IPS-18a (cell line): Measurements from ENCODE around the gene CSTF2.

ENCODE experiments used
- H3K27ac ChIP-seq: one replicate; pipeline ENCODE4 v1.5.1; 2013; ENCODE audit warnings: low read length
- H3K27me3 ChIP-seq: one replicate; pipeline ENCODE4 v1.6.1; 2013; ENCODE audit warnings: mild to moderate bottlenecking, low read length; ENCODE audit not compliant: control insufficient read depth, insufficient read depth
- H3K36me3 ChIP-seq: one replicate; pipeline ENCODE4 v1.6.1; 2013; ENCODE audit warnings: low read depth, low read length; ENCODE audit not compliant: control insufficient read depth
- H3K4me1 ChIP-seq: one replicate; pipeline ENCODE4 v1.6.1; 2013; ENCODE audit warnings: low read depth, low read length; ENCODE audit not compliant: control insufficient read depth
- H3K4me3 ChIP-seq: one replicate; pipeline ENCODE4 v1.5.1; 2013; ENCODE audit warnings: low read length
- H3K9ac ChIP-seq: one replicate; pipeline ENCODE4 v1.6.1; 2013; ENCODE audit warnings: mild to moderate bottlenecking, low read length, moderate library complexity
- H3K9me3 ChIP-seq: one replicate; pipeline ENCODE4 v1.6.1; 2013; ENCODE audit warnings: low read depth, low read length; ENCODE audit not compliant: control insufficient read depth

Gene CSTF2

GRCh38 chrX:100829730-100830129 lies 9.5 kb downstream of the CSTF2 start:
- Histone ChIP-seq H3K9ac (no peak overlapping the region), H3K9me3 (no peaks in the 10 kb centered on the region), H3K36me3 (peaks cover 92% of the 10 kb centered on the region), H3K4me1 (no peaks in the 10 kb centered on the region), H3K27me3 (no peaks in the 10 kb centered on the region), H3K4me3 (no peak overlapping the region), H3K27ac (no peak overlapping the region)

GRCh38 chrX:100830143-100830542 lies 10.0 kb downstream of the CSTF2 start:
- no peaks in the 10 kb centered on the region for H3K9me3 ChIP-seq
- H3K4me3 ChIP-seq = no peak overlapping the region
- H3K36me3 ChIP-seq = peaks cover 90% of the 10 kb centered on the region
- no peak overlapping the region for H3K9ac ChIP-seq
- no peaks in the 10 kb centered on the region for H3K4me1 ChIP-seq
- no peak overlapping the region for H3K27ac ChIP-seq
- H3K27me3 ChIP-seq = no peaks in the 10 kb centered on the region

GRCh38 chrX:100830547-100830946 lies 10.4 kb downstream of the CSTF2 start:
- Histone ChIP-seq H3K9me3 (no peaks in the 10 kb centered on the region), H3K4me1 (no peaks in the 10 kb centered on the region), H3K27ac (no peak overlapping the region), H3K27me3 (no peaks in the 10 kb centered on the region), H3K9ac (no peak overlapping the region), H3K36me3 (peaks cover 92% of the 10 kb centered on the region), H3K4me3 (no peak overlapping the region)

- Histone ChIP-seq H3K4me3 (no peak overlapping the region), H3K36me3 (peaks cover 90% of the 10 kb centered on the region), H3K4me1 (no peaks in the 10 kb centered on the region)
These were observed 11.2 kb downstream of the CSTF2 start for GRCh38 chrX:100831219-100831946.

GRCh38 chrX:100850317-100850716 lies 30.1 kb downstream of the CSTF2 start:
- Histone ChIP-seq H3K9me3 (no peaks in the 10 kb centered on the region), H3K27me3 (no peaks in the 10 kb centered on the region)

More at GRCh38 chrX:100831219-100831946, 11.2 kb downstream of the CSTF2 start:
- Histone ChIP-seq H3K9me3 (no peaks in the 10 kb centered on the region), H3K27ac (no peak overlapping the region), H3K9ac (no peak overlapping the region), H3K27me3 (no peaks in the 10 kb centered on the region)

GRCh38 chrX:100852810-100853209 lies 32.6 kb downstream of the CSTF2 start:
- Histone ChIP-seq H3K9me3 (no peaks in the 10 kb centered on the region), H3K4me1 (no peaks in the 10 kb centered on the region)

More at GRCh38 chrX:100850317-100850716, 30.1 kb downstream of the CSTF2 start:
- Histone ChIP-seq H3K4me3 (no peak overlapping the region), H3K9ac (no peak overlapping the region), H3K36me3 (no peaks in the 10 kb centered on the region), H3K4me1 (no peaks in the 10 kb centered on the region), H3K27ac (no peak overlapping the region)

GRCh38 chrX:100863326-100863864 lies 43.2 kb downstream of the CSTF2 start:
- Histone ChIP-seq H3K27me3 (no peaks in the 10 kb centered on the region), H3K4me3 (no peak overlapping the region), H3K9me3 (no peaks in the 10 kb centered on the region), H3K4me1 (no peaks in the 10 kb centered on the region), H3K27ac (no peak overlapping the region), H3K9ac (no peak overlapping the region), H3K36me3 (no peaks in the 10 kb centered on the region)

More at GRCh38 chrX:100852810-100853209, 32.6 kb downstream of the CSTF2 start:
- Histone ChIP-seq H3K9ac (no peak overlapping the region), H3K36me3 (no peaks in the 10 kb centered on the region), H3K27me3 (no peaks in the 10 kb centered on the region), H3K4me3 (no peak overlapping the region), H3K27ac (no peak overlapping the region)

GRCh38 chrX:100864657-100865391 lies 44.6 kb downstream of the CSTF2 start:
- Histone ChIP-seq H3K4me3 (no peak overlapping the region), H3K9ac (no peak overlapping the region)

GRCh38 chrX:100868273-100868672 lies 48.1 kb downstream of the CSTF2 start:
- Histone ChIP-seq H3K9ac (no peak overlapping the region), H3K9me3 (no peaks in the 10 kb centered on the region), H3K27ac (no peak overlapping the region), H3K4me3 (no peak overlapping the region), H3K36me3 (no peaks in the 10 kb centered on the region), H3K4me1 (peaks cover 4% of the 10 kb centered on the region), H3K27me3 (no peaks in the 10 kb centered on the region)

More at GRCh38 chrX:100864657-100865391, 44.6 kb downstream of the CSTF2 start:
- Histone ChIP-seq H3K4me1 (no peaks in the 10 kb centered on the region), H3K27ac (no peak overlapping the region), H3K9me3 (no peaks in the 10 kb centered on the region), H3K27me3 (no peaks in the 10 kb centered on the region), H3K36me3 (no peaks in the 10 kb centered on the region)

- Histone ChIP-seq H3K36me3 (no peaks in the 10 kb centered on the region), H3K27ac (no peak overlapping the region), H3K4me1 (peaks cover 4% of the 10 kb centered on the region), H3K27me3 (no peaks in the 10 kb centered on the region), H3K4me3 (no peak overlapping the region), H3K9ac (no peak overlapping the region), H3K9me3 (no peaks in the 10 kb centered on the region)
These were observed 50.3 kb downstream of the CSTF2 start for GRCh38 chrX:100870527-100870926.

GRCh38 chrX:100871594-100872560 lies 51.7 kb downstream of the CSTF2 start:
- Histone ChIP-seq H3K9me3 (no peaks in the 10 kb centered on the region), H3K27me3 (no peaks in the 10 kb centered on the region), H3K27ac (no peak overlapping the region), H3K4me1 (peaks cover 4% of the 10 kb centered on the region), H3K9ac (no peak overlapping the region), H3K36me3 (no peaks in the 10 kb centered on the region), H3K4me3 (no peak overlapping the region)
